HepG2 (cell line): ENCODE data around the gene KIAA1755.

ENCODE experiments used
- MEF2D ChIP-seq: sonication (generic); formaldehyde crosslinking; IDR thresholded peaks from 2 replicates; pipeline ENCODE4 v1.5.1; 2020; ENCODE audit warnings: mild to moderate bottlenecking, missing genetic modification reagents
- POLR2AphosphoS5 ChIP-seq: IDR thresholded peaks from 2 replicates; pipeline ENCODE4 v1.6.1; 2012; ENCODE audit warnings: low read depth, low read length
- REST ChIP-seq, 2 experiments: IDR thresholded peaks; 2 replicates each; pipeline ENCODE4 v1.6.1; 2011 to 2012; ENCODE audit warnings: low read length in 2 of 2, borderline replicate concordance in 1 of 2, low read depth in 1 of 2, mild to moderate bottlenecking in 1 of 2, moderate library complexity in 1 of 2
- RFX5 ChIP-seq: IDR thresholded peaks from 2 replicates; pipeline ENCODE4 v1.6.1; 2011; ENCODE audit warnings: low read depth, low read length, improper control_type of control experiment
- SIN3A ChIP-seq: IDR thresholded peaks from 2 replicates; pipeline ENCODE4 v1.6.1; 2011; ENCODE audit warnings: low read depth, mild to moderate bottlenecking, control low read depth, low read length, borderline replicate concordance
- ZSCAN9 ChIP-seq: IDR thresholded peaks from 2 replicates; pipeline ENCODE4 v1.6.1; 2016; ENCODE audit warnings: borderline replicate concordance

DNA sequence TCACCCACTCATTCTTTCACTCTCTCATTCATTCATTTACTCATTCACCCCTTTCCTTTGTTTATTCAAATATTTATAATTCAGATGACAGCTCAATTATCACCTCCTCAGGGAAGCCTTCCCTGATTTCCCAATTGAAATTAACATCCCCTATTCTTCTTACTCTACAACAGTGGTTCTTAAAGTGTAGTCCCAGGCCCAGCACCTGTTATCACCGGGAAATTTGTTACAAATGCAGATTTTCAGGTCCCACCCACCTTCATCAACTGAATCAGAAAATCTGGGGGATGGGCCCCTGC, 30.3 kb downstream of the KIAA1755 start:
- TF ChIP-seq REST (IDR thresholded peaks at IDR 0.05; ENCODE audit: borderline replicate concordance in 1 of 2, low read depth in 1 of 2, low read length in 2 of 2) = no peak
- no peak for TF ChIP-seq SIN3A
- TF ChIP-seq RFX5 = no peak
- TF ChIP-seq ZSCAN9 (CRISPR knock-in tag) = no peak
- no peak for TF ChIP-seq MEF2D (CRISPR knock-in tag)
- no peak for TF ChIP-seq POLR2AphosphoS5
